Activated naive CD4-positive, alpha-beta T cell treated with anti-CD3 and anti-CD28 coated beads for 36 hours (primary cell): ENCODE data around the gene KRTAP1-3. TPM values are rescaled to one million over a fixed set of nuclear protein-coding genes. Genes with fewer than 3 reads are reported as not detected.
"Not testable (repeated sequence)": the region's sequence is repeated elsewhere in the genome, so short reads cannot be mapped to it uniquely, and the experiment has no call there.

ENCODE experiments used
- CTCF ChIA-PET: fragments of 350-600 bp; sonication (Branson Sonifier 250); formaldehyde crosslinking; loops from one replicate; lab custom pipeline; 2021; ENCODE audit warnings: antibody characterized with exemption; lab: Charles Lee
- DNase-seq: peaks from one replicate; pipeline ENCODE4 v3.0.0-alpha.2; 2020
- H3K27ac Mint-ChIP-seq: one replicate; pipeline ENCODE4 v1.8.0; 2021; ENCODE audit warnings: mild to moderate bottlenecking, mixed read lengths
- H3K27me3 Mint-ChIP-seq: one replicate; pipeline ENCODE4 v1.8.0; 2021; ENCODE audit warnings: low read depth, mixed read lengths
- H3K36me3 Mint-ChIP-seq: one replicate; pipeline ENCODE4 v1.8.0; 2021; ENCODE audit warnings: low read depth, mixed read lengths
- H3K4me1 Mint-ChIP-seq: one replicate; pipeline ENCODE4 v1.8.0; 2021; ENCODE audit warnings: low read depth, mixed read lengths
- H3K4me3 Mint-ChIP-seq: one replicate; pipeline ENCODE4 v1.8.0; 2021; ENCODE audit warnings: mild to moderate bottlenecking, moderate library complexity, mixed read lengths
- H3K9me3 Mint-ChIP-seq: one replicate; pipeline ENCODE4 v1.8.0; 2021; ENCODE audit warnings: mixed read lengths
- intact Hi-C: fragments of 100-400 bp; cut with micrococcal nuclease; formaldehyde crosslinking; loops from one replicate; pipeline ENCODE4 v1.15.1; 2023
- total RNA-seq, 2 experiments: library from RNA; stranded (reverse); gene quantifications; one replicate each; pipeline ENCODE4 v1.2.3, GENCODE V29; 2021

The KRTAP1-3 gene
- total RNA-seq, result not detected

GRCh38 chr17:41034346-41034935, at the start of gene KRTAP1-3:
Gene KRTAP1-3, minus strand, starts transcription at chr17:41034874. Its CDS starts 53 bp downstream, at chr17:41034821.
- H3K4me1 Mint-ChIP-seq, H3K27me3 Mint-ChIP-seq, intact Hi-C loops, CTCF ChIA-PET, DNase-seq, H3K27ac Mint-ChIP-seq, H3K9me3 Mint-ChIP-seq, H3K36me3 Mint-ChIP-seq, H3K4me3 Mint-ChIP-seq: not testable (repeated sequence)

- H3K27me3 Mint-ChIP-seq, H3K36me3 Mint-ChIP-seq, H3K4me1 Mint-ChIP-seq, H3K4me3 Mint-ChIP-seq, DNase-seq, H3K27ac Mint-ChIP-seq, H3K9me3 Mint-ChIP-seq, intact Hi-C loops, CTCF ChIA-PET: not testable (repeated sequence)
These were observed 49.6 kb upstream of the KRTAP1-3 start, which contains the start of gene KRTAP4-7 for GRCh38 chr17:41084100-41084856. Gene KRTAP4-7, plus strand, starts transcription at chr17:41084150. Its CDS starts 57 bp downstream, at chr17:41084207.

GRCh38 chr17:41083427-41083826, 48.8 kb upstream of the KRTAP1-3 start:
- H3K4me3 Mint-ChIP-seq, H3K9me3 Mint-ChIP-seq, H3K27ac Mint-ChIP-seq, H3K27me3 Mint-ChIP-seq, intact Hi-C loops, H3K4me1 Mint-ChIP-seq, DNase-seq, H3K36me3 Mint-ChIP-seq, CTCF ChIA-PET: not testable (repeated sequence)

- Mint-ChIP-seq H3K27ac (no peak overlapping the region), H3K27me3 (peaks cover 6% of the 10 kb centered on the region), H3K36me3 (no peaks in the 10 kb centered on the region), H3K4me3 (no peak overlapping the region), H3K9me3 (no peaks in the 10 kb centered on the region), H3K4me1 (no peaks in the 10 kb centered on the region)
- intact Hi-C loops, result no loop called here
- CTCF ChIA-PET, result no interaction called here
- no peak for DNase-seq
These were observed 48.0 kb upstream of the KRTAP1-3 start for GRCh38 chr17:41082626-41083025.

GRCh38 chr17:41076788-41077187, 42.1 kb upstream of the KRTAP1-3 start:
- intact Hi-C loops, result no loop called here
- H3K27me3 Mint-ChIP-seq, result peaks cover 3% of the 10 kb centered on the region
- no peaks in the 10 kb centered on the region for H3K4me1 Mint-ChIP-seq
- CTCF ChIA-PET, result no interaction called here
- H3K4me3 Mint-ChIP-seq, result no peak overlapping the region
- no peaks in the 10 kb centered on the region for H3K36me3 Mint-ChIP-seq
- H3K9me3 Mint-ChIP-seq, result no peaks in the 10 kb centered on the region
- H3K27ac Mint-ChIP-seq, result no peak overlapping the region
- no peak for DNase-seq

GRCh38 chr17:41073676-41074075, 39.0 kb upstream of the KRTAP1-3 start:
- H3K36me3 Mint-ChIP-seq, result no peaks in the 10 kb centered on the region
- intact Hi-C loops, result no loop called here
- no peak overlapping the region for H3K27ac Mint-ChIP-seq
- H3K4me3 Mint-ChIP-seq, result no peak overlapping the region
- no peak for DNase-seq
- H3K9me3 Mint-ChIP-seq, result no peaks in the 10 kb centered on the region
- CTCF ChIA-PET, result no interaction called here
- no peaks in the 10 kb centered on the region for H3K4me1 Mint-ChIP-seq
- peaks cover 3% of the 10 kb centered on the region for H3K27me3 Mint-ChIP-seq

- Mint-ChIP-seq H3K9me3 (no peaks in the 10 kb centered on the region), H3K27ac (no peak overlapping the region), H3K4me1 (no peaks in the 10 kb centered on the region), H3K27me3 (peaks cover 3% of the 10 kb centered on the region), H3K4me3 (no peak overlapping the region), H3K36me3 (no peaks in the 10 kb centered on the region)
- CTCF ChIA-PET, result no interaction called here
- intact Hi-C loops, result no loop called here
- no peak for DNase-seq
These were observed 37.1 kb upstream of the KRTAP1-3 start for GRCh38 chr17:41071606-41072360.

- H3K27ac Mint-ChIP-seq, result no peak overlapping the region
- H3K4me3 Mint-ChIP-seq, result no peak overlapping the region
- DNase-seq, result no peak
- H3K36me3 Mint-ChIP-seq, result no peaks in the 10 kb centered on the region
- intact Hi-C loops, result no loop called here
- H3K4me1 Mint-ChIP-seq, result no peaks in the 10 kb centered on the region
- H3K27me3 Mint-ChIP-seq, result no peaks in the 10 kb centered on the region
- no peaks in the 10 kb centered on the region for H3K9me3 Mint-ChIP-seq
- CTCF ChIA-PET, result no interaction called here
These were observed 34.4 kb upstream of the KRTAP1-3 start for GRCh38 chr17:41069031-41069430.

- Mint-ChIP-seq H3K4me3 (no peak overlapping the region), H3K27me3 (no peaks in the 10 kb centered on the region), H3K27ac (no peak overlapping the region), H3K4me1 (no peaks in the 10 kb centered on the region), H3K9me3 (no peaks in the 10 kb centered on the region), H3K36me3 (no peaks in the 10 kb centered on the region)
- DNase-seq, result no peak
- CTCF ChIA-PET, result no interaction called here
- intact Hi-C loops, result no loop called here
These were observed 32.6 kb upstream of the KRTAP1-3 start for GRCh38 chr17:41067281-41067680.

GRCh38 chr17:41065829-41066624, 31.4 kb upstream of the KRTAP1-3 start, which contains the start of gene KRTAP2-4:
Gene KRTAP2-4, minus strand, starts transcription at chr17:41065879. Its CDS starts 34 bp downstream, at chr17:41065845.
- Mint-ChIP-seq H3K27me3 (peaks cover 5% of the 10 kb centered on the region), H3K36me3 (no peaks in the 10 kb centered on the region), H3K4me3 (no peak within 1 kb of the TSS), H3K4me1 (no peaks in the 10 kb centered on the region), H3K27ac (no peak within 1 kb of the TSS), H3K9me3 (no peaks in the 10 kb centered on the region)
- DNase-seq, result no peak
- intact Hi-C loops, result no loop called here
- CTCF ChIA-PET, result no interaction called here

- H3K9me3 Mint-ChIP-seq, H3K27ac Mint-ChIP-seq, DNase-seq, H3K4me3 Mint-ChIP-seq, CTCF ChIA-PET, H3K36me3 Mint-ChIP-seq, H3K4me1 Mint-ChIP-seq, intact Hi-C loops: not testable (repeated sequence)
- H3K27me3 Mint-ChIP-seq, result peaks cover 12% of the 10 kb centered on the region
These were observed 30.5 kb upstream of the KRTAP1-3 start for GRCh38 chr17:41065016-41065689.
